Activated naive CD4-positive, alpha-beta T cell (primary cell): Measurements from ENCODE around the gene LONP2.
"Not testable (repeated sequence)": the region's sequence is repeated elsewhere in the genome, so short reads cannot be mapped to it uniquely, and the experiment has no call there.

ENCODE experiments used
- DNase-seq, 4 experiments: peaks; one replicate each; lab custom pipeline; 2025; lab: John Stamatoyannopoulos, UW

Gene LONP2

DNA sequence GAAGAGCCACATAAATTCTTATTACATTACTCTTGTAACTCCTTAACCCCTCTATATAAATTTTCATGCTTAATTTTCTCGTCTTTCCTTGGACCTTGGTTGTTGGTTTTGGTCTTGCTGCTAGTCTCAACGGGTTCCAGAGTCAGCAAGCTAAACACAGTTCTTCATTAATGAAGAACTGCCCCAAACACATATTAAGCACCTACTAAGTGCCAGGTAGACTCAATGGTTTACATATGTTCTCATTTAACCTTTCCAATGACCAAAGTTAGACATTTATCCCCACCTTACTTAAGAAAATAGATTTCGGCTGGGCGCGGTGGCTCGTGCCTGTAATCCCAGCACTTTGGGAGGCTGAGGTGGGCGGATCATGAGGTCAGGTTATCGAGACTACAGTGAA lies 126.1 kb downstream of the LONP2 start:
- no peak for DNase-seq

DNA sequence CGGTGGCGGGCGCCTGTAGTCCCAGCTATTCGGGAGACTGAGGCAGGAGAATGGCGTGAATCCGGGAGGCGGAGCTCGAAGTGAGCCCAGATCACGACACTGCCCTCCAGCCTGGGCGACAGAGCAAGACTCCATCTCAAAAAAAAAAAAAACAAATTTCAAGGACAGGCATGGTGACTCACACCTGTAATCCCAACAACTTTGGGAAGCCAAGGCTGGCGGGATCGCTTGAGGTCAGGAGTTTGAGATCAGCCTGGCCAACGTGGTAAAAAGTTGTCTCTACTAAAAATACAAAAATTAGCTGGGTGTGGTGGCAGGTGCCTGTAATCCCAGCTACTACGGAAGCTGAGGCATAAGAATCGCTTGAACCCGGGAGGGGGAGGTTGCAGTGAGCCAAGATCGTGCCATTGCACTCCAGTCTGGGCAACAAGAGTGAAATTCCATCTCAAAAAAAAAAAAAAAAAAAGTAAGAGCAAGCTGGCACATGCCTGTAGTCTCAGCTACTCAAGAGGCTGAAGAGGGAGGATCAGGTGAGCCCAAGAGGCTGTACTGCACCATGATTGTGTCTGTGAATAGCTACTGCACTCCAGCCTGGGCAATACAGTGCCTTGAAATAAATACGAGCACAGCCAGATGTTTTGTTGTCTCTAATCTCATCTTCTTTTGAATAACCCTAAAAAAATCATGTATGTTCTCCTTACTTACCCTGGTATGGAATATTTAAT lies 126.7 kb downstream of the LONP2 start:
- not testable (repeated sequence) for DNase-seq

DNA sequence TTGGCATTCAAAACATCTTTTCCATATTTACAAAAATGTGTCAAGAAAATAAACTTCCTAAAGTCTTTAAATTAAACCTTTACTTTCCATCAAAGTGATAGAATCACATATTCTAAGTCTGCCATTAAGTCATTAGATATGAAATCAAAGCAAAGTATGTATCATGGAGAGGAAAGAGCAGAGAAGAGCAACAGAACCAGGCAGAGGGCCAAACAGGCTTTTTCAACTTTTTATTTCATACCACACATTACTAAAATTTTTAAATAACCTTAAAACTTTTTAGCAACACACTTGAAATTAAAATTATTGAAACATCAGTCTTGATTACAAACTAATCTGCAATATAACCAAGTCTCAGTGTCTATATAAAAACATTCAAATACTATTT lies 127.3 kb downstream of the LONP2 start:
- DNase-seq, result no peak

DNA sequence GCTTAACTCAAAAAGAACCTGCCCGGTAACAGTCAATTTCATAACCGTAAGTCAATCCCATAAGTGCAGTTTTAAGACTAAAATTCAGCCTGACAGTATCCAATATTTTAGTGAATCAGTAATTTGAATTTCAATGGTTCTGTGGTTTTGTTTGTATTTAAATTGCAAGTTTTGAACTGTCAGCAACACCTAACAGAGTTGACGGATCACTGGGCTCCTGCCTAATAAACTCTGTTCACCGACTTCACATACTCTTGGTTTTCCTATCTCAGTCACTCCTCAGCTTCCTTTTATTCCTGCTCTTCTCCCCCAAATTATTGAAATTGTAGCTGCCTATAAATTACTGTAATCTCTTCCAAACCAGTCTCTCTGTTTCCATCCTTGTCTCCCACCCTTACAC lies 128.6 kb downstream of the LONP2 start:
- no peak for DNase-seq

DNA sequence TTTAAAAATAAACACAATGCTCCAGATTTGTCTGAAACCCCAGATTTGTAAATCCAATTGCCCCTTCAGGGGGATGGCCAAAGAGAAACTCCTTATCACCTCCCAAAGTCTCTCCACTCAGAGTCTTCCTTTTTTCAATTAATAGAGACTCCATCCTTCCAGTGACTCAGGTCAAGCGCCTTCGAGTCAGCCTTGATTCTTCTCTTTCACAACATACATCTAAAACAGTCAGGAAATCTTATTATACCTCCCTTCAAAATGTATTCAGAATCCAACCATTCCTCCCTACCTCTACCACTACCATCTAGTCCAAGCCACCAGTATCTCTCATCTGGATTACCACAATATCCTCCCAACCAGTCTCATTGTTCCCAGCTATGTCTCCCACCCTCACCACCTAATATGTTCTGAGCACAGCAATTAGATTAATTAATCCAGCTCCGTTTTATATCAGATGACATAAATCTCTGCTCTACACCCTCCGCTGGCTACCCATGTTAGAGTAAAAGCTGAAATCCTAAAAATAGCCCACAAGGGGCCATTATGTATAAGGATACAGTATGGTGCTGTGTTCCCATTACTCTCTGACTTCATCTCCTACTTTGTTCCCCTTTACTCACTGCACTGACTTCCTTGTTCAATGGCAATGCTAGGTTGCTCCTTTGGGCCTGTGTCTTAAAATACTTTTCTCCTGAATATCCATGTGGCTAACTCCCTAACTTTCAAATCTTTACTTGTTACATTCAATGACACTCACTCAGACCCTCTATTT lies 129.3 kb downstream of the LONP2 start:
- no peak for DNase-seq

DNA sequence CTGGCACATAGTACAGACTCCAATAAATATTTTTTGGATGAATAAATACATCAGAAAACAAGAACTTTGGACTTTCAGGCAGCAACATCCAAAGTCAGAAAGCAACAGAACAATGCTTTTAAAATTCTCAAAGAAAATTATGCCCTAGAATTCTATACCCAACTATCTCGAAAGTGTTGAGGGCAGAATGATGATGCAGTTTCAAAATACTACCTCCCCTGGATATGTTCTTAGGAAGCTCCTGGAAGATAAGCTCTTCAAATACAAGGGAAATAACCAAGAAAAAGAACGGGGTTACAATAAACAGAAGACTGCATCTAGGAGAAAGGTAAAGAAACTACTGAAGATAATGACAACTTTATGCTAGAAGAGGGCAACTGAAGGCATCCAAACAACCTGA lies 130.2 kb downstream of the LONP2 start:
- no peak for DNase-seq

DNA sequence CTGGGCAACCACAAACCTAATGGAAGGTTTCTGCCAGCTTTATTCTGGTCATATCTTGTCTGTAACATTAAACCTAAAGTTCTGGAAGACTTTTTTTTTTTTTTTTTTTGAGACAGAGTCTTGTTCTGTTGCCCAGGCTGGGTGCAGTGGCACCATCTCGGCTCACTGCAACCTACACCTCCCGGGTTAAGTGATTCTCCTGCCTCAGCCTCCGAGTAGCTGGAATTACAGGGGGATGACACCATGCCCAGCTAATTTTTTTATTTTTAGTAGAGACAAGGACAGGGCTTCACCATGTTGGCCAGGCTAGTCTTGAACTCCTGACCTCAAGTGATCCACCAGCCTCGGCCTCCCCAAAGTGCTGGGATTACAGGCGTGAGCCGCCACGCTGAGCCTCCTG lies 133.2 kb downstream of the LONP2 start:
- not testable (repeated sequence) for DNase-seq

DNA sequence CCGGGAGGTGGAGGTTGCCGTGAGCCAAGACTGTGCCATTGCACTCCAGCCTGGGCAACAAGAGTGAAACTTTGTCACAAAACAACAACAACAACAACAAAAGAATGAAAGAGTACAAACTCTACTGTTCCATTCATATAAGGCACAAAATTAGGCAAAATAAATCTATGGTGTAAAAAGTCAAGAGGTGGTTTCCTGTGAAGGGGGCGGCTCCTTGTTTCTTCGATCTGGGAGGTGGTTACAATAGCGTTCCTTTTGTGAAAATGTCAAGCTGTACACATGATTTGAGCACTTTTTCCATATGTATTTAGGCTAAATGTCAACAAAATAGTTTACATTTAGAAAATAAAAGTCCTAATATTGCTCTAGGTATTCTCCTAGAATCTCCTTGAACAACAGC lies 134.2 kb downstream of the LONP2 start:
- DNase-seq, result no peak

DNA sequence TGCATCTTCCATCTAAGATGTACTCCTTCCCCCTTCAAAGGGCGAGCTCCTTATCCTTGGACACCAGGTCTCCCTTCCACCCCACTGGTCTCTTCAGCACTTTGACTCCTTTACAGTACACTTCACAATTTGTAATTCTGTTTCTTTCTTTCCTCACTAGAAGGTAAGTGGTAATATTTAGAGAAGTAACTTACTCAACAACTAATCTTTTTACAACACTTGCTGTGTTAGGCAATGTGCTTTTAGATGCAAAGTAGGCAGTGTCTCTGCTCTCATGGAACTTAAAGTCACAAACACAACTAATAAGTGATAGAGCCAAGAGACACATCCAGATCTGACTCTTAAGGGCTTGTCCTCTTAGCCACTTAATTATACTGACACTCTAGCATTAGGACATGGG lies 134.7 kb downstream of the LONP2 start:
- DNase-seq, result no peak

DNA sequence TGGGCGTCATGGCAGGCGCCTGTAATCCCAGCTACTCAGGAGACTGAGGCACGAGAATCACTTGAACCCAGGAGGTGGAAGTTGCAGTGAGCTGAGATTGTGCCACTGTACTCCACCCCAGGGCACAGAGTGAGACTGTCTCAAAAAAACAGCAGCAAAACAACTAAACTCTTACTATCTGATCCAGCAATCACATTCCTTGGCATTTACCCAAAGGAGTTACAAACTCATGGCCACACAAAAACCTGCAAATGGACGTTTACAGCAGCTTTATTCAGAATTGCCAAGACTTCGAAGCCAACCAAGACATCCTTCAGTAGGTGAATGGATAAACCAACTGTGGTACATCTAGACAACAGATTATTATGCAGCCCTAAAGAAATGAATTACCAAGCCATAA lies 137.1 kb downstream of the LONP2 start:
- DNase-seq, result no peak

DNA sequence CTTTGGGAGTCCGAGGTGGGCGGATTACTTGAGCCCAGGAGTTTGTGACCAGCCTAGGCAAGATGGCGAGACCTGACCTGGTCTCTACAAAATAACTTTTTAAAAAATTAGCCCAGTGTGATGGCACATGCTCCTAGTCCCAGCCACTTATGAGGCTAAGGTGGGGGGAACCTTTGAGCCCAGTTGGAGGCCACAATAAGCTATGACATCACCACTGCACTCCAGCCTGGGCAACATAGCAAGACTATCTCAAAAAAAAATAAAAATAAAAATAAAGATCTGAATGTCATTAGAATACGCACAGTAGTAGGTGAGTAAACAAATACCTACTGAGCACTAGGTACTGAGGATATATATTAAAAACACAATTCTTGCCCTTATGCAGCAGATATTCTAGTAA lies 138.0 kb downstream of the LONP2 start:
- no peak for DNase-seq

DNA sequence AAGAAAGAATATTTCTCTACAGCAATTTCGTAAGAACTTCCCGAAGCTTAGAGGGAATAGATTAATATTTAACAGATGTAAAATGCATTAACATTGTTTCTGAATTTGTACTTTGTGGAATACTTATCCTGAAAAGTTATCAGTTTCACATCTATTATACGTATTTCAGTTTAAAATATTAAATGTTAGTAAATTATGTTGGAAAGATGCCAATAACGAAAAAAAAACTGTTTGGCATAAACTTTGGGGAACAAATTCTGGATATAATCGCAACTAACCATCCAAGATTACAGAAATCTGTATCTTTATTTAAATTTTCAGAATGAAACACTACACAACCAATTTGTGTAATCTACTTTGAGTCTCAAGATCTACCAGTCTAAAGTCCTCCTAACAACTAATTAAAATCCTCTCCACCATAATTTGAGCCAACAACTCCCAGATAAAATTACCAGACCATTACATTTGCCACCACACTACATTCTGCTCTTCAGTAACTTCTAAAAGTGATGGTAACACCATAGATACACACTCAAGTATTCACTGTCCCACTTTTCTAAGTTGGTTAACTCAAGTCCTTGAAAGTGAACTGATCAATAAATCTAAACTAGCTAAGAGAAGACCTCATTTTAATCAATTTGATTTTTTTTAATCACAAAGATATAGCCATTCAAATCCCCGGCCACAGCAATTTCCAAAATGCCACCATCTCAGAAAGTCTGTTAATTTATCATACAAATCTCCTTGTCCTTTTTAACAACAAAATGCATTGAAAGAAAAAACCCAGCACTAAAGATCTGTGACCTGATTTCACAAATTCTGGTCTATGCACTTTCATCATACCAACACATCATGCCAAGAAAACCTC lies 139.1 kb downstream of the LONP2 start:
- DNase-seq, result no peak

DNA sequence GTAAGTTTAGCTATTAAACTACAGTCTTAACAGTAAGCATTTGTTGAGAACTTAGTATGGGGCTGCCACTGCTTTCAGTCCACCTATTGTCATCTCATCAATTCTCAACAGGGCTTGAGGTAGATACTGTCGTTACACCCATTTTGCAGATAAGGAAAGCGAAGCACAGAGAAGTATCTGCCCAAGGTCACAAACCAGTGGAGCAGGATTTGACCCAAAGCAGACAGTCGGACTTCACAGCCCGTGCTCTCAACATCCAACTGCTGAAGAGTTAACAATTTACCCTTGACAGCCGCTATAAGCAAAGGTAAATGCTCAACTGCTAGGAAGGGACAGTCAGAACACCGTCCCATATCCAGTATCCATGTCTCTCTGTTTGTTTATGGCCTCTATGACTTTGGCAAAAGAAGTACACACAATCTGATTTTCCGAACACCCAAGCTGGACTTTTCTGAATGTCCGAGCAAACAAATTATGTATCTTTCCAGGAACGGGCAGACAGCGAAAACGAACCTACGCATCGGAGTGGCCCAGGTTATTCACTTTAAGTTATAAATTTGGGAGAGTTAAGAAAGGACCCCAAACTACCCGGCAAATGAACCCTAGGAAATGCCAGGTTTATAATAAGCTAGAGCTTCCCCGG lies 139.9 kb downstream of the LONP2 start:
- no peak for DNase-seq

DNA sequence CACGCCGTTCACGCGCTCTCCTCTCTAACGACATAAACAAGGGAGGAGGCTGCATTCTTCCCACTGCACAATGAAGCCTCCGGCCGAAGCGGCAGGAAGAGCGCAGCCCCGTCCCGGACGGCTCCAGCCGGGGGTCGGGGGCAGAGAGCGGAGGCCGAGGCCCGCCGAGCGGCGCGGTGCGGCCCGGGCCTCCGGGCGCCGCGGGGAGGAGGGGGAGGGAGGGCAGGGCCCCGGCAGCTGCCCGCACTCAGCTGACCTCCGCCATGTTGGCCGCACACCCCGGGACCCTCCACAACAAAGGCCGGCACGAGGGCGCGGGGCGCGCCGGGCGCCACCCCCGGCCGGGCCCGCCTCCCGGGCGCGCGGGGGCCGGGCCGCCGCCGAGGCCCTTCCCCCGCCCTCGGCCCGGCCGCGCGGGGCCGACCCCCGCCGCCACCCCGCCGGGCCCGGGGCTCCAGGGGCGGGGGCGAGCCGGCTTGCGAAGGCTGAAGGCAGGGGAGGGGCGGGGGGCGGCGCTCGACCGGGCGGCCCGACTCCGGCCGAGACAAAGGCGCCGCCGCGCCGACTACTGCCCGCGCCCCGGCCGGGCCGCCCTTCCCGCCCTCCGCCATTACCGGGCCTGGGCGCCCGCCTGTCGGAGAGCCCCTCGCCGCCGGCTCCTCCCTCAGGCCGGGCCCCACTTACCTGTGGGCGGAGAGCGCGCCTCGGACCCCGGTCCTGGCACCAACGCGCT lies 140.6 kb downstream of the LONP2 start:
- peak in 1 of 4 experiments; percentile 27 for DNase-seq

DNA sequence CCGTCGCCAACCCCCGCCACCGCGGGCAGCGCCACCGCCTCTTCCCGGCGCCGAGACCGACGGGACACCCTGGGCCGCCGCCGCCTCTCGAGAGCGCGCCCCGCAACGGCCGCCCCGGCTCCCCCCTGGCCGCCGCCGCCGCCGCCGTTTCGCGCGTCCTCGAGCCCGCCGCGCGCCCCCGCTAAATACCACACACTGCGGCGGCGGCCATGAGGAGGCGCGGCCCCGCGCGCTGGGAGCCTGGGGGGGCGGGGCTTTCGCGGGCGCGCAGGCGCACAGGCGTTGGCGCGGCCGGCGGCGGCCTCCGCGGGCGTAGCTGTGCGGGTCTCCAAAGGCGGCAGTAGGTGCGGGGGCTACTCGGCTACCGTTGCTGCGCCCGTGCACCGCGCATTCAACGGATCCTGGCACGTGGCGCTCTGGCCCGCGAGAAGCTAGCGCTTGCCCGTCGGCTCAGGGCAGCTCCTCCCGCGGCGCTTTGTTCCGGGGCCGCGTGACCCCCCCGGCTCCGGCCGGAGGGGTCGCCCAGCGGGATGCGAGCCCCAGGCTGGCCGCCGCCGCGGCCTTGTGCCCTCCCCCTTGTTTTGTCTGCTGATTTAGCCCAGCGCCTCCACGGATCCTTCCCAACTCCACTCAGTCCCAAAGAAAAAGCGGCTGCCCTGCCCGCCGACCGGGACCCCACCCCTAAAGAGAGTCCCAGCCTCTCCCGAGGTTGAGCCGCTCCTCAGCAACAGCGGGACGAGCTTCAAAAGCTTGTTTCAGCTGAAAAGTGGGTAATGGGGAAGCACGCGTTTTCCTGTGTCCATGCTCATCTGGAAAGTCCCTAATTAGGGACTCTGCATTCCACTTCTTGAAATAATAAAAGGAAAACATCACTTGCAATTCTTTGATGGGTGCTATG lies 141.4 kb downstream of the LONP2 start, which contains the start of gene SIAH1:
Gene SIAH1 (minus strand): TSS at position 161 of the 898 bp plus-strand sequence. CDS start 22,985 bp downstream, outside the sequence.
- peak; percentile 61 to 91 (median 77) for DNase-seq

DNA sequence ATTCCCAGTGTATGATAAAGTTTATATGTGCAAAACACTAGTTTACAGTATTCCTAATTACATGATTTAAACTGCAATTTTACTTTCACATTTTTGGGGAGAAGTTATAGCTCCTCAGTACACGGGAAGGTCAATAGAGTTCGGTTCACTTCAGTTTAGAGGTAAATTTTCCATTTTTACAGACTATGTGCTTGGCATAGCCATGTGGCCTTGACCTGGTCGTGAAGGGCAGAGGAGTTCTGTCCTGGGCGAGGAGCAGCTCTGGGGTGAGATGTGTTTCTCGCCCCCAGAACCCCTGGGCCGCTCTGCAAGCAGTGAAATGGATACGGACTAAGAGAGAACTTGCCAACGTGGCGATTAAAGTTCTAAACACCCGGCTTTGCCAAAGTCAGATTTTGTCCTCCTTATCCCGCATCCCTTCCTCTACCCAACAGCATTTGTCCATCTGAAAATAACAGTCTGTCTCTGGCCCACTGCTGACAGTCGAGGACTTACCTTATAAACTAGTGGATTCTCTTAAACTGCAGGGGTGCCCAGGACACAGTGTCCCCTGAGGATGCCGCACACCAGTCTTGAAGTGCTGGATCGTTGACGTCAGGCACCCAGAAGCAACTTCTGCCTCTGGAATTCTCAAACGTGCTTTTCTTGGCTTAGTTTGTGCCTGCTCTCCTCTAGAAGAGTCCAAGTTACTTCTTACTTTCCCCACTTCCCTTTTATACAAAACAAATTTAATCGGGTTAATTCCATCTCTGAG lies 142.6 kb downstream of the LONP2 start:
- DNase-seq, result no peak

DNA sequence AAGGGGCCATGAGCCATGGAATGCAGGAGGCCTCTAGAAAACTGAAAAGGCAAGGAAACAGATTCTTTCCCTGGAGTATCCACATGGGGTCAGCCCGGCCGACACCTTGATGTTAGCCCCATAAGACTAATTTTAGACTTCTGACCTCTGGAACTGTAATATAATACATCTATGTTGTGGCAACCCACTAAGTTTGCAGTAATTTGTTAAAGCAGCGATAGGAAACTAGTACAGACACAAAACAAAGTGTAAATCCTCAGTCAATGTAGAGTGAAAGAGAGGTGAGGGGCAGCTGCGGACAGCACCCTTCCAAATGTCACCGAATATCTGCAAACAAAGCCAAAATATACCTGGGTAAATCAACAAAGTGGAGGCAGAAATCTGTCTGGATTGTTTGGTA lies 148.3 kb downstream of the LONP2 start:
- DNase-seq, result no peak

DNA sequence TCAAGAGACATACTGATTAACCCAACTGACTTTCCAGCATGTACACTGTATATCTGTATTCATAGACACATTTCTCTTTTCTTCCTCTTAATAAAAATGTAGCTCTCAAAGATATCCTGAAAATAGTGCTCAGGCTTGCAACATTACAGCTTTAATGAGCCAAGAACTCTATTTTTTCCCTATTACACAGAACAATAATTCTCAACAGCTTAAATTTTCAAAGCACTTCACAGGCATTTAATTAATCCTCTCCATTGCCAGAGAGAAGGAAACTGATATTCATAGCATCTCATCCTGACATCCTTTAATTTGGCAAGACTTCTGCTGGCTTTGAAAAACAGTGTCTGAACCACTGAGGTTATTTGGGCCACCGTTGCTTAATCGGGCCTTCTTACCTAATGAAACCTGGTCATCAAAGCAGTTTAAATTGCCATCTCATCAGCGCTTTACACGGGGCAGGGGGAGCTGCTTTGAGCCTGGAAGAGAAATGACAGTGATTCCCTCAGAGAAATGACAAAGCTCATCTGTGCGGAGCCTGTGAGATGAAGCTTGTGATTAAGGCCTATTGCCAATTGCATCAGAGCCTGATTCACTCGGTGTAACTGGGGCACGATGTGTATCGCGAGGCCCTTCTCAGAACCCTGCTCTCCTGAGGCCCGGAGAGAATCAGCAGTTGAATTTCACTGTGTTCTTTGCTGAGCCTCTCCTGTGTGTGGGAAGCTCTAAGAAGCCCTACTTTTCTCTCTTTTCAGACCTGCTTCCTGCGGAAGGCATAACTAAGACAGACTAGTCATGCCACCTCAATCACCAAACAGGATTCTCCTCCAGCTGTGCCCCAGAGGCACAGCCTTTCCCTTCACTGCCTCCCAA lies 149.6 kb downstream of the LONP2 start:
- no peak for DNase-seq

DNA sequence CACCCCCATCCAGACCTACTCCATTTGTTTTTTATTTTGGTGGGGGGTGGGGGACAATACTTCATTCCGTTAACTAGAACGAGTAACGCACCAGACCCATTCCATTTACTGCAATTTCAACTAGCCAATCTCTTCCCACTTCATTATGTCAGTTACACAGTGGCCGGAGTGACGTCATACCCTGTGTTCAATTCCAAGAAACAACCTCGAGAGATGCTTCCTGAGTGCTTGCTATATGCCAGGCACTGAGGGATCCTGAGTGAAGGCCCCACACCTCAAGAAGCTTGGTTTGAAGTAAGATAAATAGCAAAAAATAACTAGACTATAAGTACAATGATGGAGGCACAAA lies 150.2 kb downstream of the LONP2 start:
- no peak for DNase-seq
